Measurements from ENCODE around the gene CCL25.
"Not testable (repeated sequence)": the region's sequence is repeated elsewhere in the genome, so short reads cannot be mapped to it uniquely, and the experiment has no call there.

The CCL25 gene

DNA sequence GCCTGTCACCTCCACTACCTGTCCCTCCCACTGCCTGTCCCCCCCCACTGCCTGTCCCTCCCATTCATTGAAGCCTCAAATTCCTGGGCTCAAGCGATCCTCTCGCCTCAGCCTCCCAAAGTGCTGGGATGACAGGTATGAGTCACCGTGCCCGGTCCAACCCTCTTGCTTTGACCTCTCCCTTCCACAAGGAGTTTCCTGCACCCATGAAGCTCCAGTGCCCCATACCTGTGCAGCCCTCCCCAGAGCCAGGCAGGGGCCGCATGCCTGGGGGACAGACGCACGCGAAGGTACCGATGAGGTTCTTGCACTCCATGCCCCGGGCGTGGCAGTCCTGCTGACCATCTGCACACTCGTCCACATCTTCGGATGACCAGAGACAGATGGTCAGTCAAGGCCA, 34.3 kb downstream of the CCL25 start:
- no peak for DNase-seq

DNA sequence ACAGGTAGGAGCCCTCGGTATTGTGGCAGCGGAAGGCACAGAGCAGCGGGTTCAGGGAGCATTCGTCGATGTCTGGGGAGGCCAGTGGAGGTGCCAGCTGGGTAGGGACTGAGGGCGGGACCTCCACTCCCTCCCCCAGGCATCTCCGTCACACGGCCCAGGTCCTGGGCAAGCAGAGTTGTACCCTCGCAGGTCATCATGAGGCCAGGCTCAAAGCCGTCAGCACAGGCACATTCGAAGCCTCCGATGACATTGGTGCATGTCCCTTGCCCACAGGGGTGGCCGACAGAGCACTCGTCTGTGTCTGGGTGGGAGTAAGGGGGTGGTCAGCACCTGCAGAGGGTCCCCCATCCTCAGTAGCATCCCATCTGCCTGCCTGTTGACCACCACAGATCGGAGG, 35.3 kb downstream of the CCL25 start:
- no peak for DNase-seq

DNA sequence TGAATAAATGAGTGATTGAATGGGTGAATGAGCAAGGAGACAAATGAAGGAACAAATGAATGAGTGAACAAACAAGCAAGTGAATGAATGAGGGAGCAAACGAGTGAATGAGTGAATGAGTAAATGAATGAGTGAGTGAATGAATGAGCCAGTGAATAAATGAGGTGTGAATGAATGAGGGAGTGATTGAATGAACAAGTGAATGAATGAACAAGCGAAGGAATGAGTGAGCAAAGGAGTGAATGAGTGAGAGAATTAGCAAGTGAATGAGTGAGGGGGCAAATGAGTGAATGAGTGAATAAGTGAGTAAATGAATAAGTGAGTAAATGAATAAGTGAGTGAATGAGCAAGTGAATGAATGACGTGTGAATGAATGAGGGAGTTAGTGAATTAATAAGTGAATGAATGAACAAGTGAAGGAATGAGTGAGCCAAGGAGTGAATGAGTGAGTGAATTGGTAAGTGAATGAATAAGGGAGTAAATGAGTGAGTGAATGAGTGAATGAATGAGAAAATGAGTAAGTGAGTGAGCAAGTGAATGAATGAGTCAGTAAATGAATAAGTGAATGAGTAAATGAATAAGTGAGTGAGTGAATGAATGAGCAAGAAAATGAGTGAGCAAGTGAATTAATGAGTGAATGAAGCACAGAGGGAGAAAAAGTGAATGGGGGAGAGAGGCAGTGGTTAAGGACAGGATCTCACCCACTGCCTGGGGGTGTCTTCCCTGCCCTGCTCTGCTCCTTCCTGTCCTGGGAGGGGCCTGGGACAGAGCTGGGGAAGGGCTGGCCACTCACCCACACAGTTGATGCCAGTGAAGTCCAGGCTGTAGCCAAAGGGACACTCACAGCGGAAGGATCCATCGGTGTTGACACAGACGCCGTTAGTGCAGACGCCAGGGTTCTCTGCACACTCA, 36.4 kb downstream of the CCL25 start:
- DNase-seq: no peak

- DNase-seq: no peak
Measured at GRCh38 chr19:8089664-8090601, 37.4 kb downstream of the CCL25 start.

DNA sequence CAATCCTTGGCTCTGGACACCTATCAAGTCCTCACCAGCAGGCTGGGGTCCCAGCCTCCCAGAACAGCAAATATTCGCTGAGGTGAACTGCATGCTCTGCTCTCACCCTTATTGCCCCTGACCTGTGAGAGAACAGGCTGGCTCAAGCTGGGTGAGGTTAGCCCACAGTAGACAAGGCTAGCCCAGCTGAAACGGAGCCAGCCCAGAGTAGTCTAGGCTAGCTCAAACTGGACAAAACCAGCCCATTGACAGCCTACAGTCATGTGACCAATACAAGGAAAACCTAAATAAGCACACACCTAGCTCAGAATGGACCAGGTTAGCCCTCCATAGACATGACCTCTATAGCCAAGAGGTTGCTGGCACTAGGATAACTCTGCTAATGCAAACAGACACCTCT, 38.4 kb downstream of the CCL25 start:
- DNase-seq: no peak

DNA sequence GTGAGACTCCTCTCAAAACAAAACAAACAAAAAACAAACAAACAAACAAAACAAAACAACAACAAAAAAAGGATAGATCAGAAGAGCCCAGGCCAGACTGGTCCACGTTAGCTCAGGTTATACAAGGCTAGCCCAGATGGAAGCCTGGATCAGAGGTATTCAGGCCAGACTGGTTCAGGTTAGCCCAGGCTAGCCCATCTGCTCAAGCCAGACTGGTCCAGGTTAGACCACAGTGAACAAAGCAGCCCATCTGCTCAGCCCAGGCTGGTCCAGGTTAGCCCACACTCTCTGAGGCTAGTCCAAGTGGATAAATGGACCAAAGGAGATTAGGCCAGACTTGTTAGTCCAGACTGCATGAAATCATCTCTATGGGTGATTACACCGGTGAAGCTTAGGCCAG, 41.2 kb downstream of the CCL25 start:
- no peak for DNase-seq

DNA sequence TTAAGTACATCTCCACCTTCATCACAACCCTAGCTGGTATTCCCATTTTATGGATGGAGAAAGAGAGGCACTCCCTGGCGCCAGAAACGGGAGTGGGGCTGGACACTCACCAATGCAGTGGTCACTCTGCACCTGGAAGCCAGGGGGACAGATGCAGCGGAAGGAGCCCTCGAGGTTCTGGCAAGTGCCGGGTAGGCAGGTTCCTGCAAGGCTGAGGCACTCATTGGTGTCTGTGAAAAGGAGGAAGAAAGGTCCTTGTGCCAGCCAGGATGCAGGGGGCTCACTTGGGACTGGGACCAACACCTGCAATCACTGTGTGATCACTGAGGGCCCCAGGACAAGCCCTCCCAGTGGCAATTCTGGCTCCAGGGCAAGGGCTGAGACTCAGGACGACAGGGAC, 41.8 kb downstream of the CCL25 start:
- DNase-seq: no peak

DNA sequence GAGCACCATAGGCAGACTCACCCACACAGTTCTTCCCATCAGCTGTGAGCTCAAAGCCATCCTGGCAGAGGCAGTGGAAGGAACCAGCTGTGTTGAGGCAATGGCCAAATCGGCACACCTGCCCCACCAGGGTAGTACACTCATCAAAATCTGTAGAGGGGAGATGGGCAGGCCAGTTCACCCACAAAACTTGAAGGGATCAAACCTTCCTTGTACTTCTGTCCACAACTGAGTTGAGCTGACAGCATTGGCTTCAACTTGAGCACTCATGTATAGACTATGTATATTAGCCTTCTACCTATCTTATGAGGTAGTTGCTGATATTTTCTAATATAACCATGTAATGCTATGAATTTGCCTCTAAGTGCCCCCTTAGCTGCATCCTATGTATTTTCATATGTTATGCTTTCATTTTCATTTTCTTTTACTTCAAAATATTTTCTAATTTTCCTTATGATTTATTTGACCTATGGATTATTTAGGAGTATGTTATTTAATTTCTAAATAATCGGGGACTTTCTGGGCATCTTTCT, 42.9 kb downstream of the CCL25 start:
- no peak for DNase-seq

GRCh38 chr19:8096071-8096470, 43.5 kb downstream of the CCL25 start:
- DNase-seq: no peak

GRCh38 chr19:8097198-8097597, 44.6 kb downstream of the CCL25 start:
- DNase-seq: no peak

- DNase-seq: no peak
Measured at GRCh38 chr19:8097681-8098567, 45.4 kb downstream of the CCL25 start.

GRCh38 chr19:8101311-8101710, 48.8 kb downstream of the CCL25 start:
- DNase-seq: no peak

DNA sequence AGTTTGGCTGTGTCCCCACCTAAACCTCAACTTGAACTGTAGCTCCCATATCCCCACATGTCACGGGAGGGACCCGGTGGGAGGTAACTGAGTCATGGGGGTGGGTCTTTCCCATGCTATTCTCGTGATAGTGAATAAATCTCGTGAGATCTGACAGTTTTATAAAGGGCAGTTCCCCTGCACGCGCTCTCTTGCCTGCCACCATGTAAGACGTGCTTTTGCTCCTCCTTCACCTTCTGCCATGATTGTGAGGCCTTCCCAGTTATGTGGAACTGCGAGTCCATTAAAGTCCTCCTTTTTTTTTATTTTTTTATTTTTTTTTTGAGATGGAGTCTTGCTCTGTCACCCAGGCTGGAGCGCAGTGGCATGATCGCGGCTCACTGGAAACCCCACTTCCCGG, 49.4 kb downstream of the CCL25 start:
- DNase-seq: not testable (repeated sequence)

DNA sequence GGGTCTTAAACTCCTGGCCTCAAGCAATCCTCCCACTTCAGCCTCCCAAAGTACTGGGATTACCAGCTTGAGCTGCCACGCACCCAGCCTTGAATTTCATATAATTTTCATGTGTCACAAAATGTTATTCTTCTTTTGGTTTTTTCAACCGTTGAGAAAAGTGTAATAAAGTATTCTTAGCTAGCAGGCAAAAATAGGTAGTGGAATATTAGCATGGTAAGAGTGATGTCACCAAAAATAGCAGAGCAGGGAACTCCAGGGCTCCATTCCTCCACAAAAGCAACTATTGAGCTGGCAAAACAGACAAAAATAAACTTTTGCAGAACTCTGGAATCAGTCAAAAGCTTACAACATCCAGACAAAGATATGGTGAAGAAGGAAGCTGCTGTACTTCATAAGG, 52.9 kb downstream of the CCL25 start:
- DNase-seq: no peak

DNA sequence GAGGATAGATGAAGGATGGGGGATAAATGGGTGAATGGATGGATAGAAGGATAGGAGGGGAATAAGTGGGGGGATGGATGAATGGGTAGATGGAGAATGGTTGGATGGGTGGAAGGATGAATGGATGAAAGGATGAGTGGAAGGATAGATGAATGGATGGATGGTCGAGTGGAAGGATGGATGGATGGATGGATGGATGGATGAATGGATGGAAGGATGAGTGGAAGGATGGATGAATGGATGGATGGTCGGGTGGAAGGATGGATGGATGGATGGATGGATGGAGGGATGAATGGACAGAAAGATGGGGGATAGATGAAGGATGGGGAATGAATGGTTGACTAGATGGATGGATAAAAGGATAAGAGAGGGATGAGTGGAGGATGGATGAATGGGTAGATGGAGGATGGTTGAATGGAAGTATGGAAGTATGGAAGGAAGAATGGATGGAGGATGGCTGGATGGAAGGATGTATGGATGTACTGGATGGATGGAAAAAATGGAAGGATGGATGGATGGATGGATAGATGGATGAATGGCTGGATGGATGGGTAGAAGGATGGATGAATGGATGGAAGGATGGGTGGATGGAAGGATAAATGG, 54.8 kb downstream of the CCL25 start:
- DNase-seq: no peak

DNA sequence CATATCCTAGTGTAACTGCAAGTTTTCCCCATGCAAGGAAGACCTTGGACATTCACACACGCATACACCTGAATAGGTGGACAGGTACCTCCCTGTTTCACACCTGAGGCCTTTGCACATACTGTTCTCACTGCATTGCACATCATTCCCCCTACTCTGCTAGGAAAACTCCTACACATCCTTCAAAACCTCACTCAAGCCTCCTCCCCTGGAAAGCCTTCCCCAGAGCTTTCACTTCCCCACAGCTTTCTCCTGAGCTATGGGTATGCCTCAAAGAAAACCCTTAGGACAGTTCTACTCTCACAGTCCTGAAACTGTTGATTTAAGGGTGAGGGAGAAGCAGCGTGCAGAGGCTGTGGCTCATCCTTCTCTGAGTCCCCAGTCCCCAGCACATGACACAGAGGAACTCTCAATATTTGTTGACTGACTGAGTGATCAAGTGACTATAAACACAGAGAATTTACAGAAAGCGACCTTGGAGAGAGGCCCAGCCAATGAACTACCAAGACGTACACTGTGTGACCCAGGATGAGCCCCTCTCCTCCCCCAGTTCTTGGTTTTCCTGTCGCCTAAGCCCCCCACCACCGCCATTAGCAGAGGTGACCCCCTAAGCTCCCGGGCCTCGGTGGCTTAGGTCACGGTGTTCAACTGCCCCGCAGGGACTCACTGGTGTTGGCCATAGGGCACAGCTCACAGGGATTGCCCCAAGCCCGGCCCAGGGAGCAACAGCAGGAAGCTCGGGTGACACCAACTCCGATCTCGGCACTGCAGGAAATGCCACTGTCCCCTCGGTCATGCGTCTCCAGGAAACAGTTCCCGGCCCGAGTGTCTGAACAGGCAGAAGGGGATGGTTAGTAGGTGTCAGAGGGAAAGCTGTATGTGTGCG, 56.2 kb downstream of the CCL25 start:
- no peak for DNase-seq

- DNase-seq: no peak
Measured at GRCh38 chr19:8109455-8109854, 56.9 kb downstream of the CCL25 start.

- DNase-seq: no peak
Measured at GRCh38 chr19:8109890-8110662, 57.5 kb downstream of the CCL25 start.

GRCh38 chr19:8110931-8111330, 58.4 kb downstream of the CCL25 start:
- no peak for DNase-seq

GRCh38 chr19:8111376-8111775, 58.8 kb downstream of the CCL25 start:
- no peak for DNase-seq

All from fibroblast of skin of back (primary cell).